NOMO-1 treated with dmso at 0.1 percent for 144 hours (cell line): ENCODE data around the gene C6orf47.
"Not testable (repeated sequence)": the region's sequence is repeated elsewhere in the genome, so short reads cannot be mapped to it uniquely, and the experiment has no call there.

Experiments
- DNase-seq: peaks from one replicate; lab custom pipeline; 2025; ENCODE audit not compliant: unreplicated experiment; lab: John Stamatoyannopoulos, UW

The C6orf47 gene, protein sequence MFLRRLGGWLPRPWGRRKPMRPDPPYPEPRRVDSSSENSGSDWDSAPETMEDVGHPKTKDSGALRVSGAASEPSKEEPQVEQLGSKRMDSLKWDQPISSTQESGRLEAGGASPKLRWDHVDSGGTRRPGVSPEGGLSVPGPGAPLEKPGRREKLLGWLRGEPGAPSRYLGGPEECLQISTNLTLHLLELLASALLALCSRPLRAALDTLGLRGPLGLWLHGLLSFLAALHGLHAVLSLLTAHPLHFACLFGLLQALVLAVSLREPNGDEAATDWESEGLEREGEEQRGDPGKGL

GRCh38 chr6:31660381-31661261 is at the start of gene C6orf47:
C6orf47 (minus strand) TSS chr6:31660778; CDS start chr6:31659947, 831 bp downstream.
- DNase-seq, result peak; percentile 75

DNA sequence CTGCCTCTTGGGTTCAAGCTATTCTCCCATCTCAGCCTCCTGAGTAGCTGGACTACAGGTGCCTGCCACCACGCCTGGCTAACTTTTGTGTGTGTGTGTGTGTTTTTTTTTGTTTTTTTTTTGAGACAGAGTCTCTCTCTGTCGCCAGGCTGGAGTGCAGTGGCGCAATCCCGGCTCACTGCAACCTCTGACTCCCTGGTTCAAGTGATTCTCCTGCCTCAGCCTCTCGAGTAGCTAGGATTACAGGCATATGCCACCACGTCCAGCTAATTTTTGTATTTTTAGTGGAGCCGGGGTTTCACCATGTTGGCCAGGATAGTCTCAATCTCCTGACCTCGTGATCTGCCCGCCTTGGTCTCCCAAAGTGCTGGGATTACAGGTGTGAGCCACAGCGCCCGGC is 48.6 kb upstream of the C6orf47 start:
- not testable (repeated sequence) for DNase-seq

DNA sequence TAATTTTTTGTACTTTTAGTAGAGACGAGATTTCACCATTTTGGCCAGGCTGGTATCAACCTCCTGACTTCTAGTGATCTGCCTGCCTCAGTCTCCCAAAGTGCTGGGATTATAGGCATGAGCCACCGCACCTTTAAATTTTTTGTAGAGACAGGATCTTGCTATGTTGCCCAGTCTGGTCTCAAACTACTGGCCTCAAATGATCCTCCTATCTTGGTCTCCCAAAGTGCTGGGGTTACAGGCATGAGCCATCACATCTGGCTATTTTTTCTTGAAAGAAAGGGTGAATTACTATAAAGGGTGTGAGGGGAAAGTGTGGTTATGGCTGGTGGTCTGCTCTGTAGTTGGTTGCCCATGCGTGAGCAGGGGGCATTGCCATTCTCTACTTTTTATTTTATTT is 47.6 kb upstream of the C6orf47 start:
- no peak for DNase-seq

DNA sequence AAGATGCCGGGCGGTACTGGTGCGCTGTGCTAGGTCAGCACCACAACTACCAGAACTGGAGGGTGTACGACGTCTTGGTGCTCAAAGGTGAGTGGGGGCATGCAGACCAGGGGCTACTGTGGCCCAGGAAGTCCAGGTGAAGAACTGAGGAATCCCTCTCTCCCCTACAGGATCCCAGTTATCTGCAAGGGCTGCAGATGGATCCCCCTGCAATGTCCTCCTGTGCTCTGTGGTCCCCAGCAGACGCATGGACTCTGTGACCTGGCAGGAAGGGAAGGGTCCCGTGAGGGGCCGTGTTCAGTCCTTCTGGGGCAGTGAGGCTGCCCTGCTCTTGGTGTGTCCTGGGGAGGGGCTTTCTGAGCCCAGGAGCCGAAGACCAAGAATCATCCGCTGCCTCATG is 47.1 kb upstream of the C6orf47 start:
- no peak for DNase-seq

GRCh38 chr6:31706599-31706998 is 46.0 kb upstream of the C6orf47 start, which contains the start of gene LY6G6F:
LY6G6F (plus strand) TSS chr6:31706866; CDS start chr6:31706907, 41 bp downstream.
- no peak for DNase-seq

GRCh38 chr6:31705931-31706330 is 45.4 kb upstream of the C6orf47 start:
- no peak for DNase-seq

- peak; percentile 96 for DNase-seq
Measured at GRCh38 chr6:31702819-31703716, 42.5 kb upstream of the C6orf47 start, which contains the start of gene ABHD16A. ABHD16A (minus strand) TSS chr6:31703324; CDS start chr6:31703281, 43 bp downstream.

DNA sequence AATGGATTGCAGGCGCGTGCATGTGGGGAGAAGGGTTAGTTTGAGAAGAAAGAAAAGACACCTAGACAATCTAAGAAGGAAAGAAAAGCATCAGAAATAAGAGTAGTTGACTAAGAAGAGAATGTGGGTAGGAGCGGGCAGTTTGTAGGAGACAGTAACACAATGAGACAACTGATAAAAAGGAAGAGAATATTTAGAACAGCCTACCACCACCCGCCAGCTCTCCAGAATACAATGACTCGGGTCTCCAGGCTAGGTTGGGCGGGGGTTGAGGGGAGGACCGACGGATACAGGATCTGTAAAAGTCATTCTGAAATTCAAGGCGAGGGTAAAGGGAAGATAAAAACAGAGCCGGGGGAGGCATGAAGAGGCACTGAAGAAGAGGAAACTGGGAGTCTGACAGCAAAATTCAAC is 41.8 kb upstream of the C6orf47 start:
- DNase-seq, result no peak

DNA sequence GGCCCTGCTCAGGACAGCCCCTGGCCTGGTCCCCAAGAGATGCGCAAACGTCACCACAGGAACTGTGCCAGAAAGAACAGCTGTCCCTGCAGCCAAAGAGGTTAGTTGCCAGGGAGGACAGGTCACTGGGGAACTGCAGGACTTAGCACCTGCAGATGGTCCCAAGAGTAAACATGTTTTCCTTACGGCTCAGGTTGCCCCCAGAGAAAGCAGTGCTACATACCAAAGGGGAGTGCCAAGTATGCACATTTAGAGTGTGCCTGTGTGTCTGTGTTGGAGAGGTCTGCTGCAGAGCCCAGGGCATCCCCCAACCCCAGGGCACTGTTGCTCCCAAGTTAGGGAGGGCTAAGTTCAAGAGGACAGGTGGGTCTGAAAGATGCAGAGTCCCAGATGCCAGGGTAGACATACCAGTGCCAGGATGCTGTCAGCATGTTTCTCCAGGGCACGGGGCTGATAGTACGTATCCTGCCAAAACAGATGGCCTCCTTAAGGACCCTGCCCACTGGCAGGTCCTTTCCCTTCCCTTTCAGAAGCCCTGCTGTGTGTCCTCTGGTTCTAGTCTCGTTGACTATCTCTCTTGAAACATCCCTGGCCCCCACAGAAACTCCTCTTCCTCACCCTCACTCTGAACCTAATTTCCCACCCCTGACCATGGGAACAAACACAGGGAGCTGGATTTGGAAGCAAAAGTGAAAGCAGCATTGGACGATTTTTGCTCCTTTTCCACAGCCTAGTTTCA is 41.3 kb upstream of the C6orf47 start:
- DNase-seq, result no peak

GRCh38 chr6:31700740-31701401 is 40.3 kb upstream of the C6orf47 start:
- no peak for DNase-seq

DNA sequence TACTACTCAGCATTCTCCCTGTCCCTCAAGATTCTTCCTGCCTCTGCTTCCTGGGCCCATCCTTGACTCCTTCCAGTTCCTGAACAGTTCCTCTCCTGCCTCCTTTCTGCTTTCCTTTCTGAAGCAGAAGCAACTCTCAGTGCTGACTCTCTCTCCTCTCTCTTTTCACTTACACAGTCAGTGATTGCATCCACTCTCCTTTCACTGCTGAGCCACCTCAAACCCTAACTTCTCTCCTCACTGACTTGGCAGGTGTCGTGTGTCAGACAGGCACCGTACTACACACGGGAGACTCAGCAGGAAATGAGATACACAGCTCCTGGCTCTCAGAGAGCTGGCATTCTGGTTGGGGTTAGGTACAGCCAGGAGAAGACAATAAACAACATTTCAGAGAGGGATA is 37.0 kb upstream of the C6orf47 start:
- DNase-seq, result no peak

DNA sequence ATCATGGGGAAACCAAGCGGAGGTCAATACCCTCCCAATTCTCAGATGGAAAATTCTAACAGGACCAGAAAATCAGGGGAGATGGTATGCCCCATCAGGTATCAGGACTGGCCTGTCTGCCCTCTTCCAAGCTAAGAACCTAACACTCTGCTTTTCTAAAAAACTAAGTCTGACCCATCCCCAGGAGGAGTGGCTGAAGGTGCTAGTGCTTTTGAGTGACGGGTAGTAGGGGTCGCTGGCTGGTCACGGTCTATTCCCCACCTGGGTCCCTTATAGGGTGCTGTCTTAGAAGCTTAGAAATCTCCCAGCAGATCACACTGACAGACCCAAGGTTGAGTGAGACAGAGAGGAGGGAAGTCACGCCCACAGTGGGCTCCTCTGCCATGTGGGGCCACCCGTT is 33.0 kb upstream of the C6orf47 start:
- DNase-seq, result no peak

GRCh38 chr6:31692886-31693285 is 32.3 kb upstream of the C6orf47 start:
- no peak for DNase-seq

DNA sequence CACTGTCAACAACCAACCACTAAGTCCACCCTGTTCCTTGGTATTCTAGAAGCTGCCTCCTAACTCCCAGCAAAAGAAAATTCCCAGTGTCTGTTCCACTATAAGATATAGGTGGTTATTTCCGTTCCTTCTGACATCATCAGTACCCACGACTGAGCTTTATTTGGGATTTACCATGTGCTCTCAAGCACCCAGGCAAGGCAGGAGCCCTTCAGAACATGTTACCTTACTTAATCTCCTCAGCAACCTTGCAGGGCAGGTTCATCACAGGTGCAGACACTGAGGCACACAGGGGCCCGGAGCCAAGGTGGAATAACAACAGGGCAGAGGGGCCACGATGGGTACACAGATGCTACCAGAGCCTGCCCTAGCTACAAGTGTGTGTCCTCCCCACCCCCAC is 31.8 kb upstream of the C6orf47 start:
- no peak for DNase-seq

- no peak for DNase-seq
Measured at GRCh38 chr6:31691564-31692108, 31.1 kb upstream of the C6orf47 start.

DNA sequence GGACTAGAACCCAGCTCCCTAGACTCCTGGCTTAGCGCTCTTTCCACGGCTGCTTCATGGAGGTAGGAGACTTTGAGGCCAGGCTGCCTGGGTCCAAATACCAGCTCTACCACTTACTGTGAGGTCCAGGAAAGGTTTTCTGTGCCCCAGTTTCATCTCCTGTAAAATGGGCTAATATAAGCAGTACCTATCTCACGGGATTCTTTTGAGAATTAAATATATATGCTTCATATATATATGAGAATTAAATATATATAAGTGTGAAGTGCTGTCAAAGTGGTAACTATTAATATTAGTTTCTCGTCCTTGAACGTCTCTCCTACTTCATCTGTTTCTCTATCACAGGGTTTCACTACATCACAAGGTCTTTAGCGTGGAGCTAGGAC is 30.5 kb upstream of the C6orf47 start:
- no peak for DNase-seq

- DNase-seq, result no peak
Measured at GRCh38 chr6:31690231-31691077, 29.9 kb upstream of the C6orf47 start.

DNA sequence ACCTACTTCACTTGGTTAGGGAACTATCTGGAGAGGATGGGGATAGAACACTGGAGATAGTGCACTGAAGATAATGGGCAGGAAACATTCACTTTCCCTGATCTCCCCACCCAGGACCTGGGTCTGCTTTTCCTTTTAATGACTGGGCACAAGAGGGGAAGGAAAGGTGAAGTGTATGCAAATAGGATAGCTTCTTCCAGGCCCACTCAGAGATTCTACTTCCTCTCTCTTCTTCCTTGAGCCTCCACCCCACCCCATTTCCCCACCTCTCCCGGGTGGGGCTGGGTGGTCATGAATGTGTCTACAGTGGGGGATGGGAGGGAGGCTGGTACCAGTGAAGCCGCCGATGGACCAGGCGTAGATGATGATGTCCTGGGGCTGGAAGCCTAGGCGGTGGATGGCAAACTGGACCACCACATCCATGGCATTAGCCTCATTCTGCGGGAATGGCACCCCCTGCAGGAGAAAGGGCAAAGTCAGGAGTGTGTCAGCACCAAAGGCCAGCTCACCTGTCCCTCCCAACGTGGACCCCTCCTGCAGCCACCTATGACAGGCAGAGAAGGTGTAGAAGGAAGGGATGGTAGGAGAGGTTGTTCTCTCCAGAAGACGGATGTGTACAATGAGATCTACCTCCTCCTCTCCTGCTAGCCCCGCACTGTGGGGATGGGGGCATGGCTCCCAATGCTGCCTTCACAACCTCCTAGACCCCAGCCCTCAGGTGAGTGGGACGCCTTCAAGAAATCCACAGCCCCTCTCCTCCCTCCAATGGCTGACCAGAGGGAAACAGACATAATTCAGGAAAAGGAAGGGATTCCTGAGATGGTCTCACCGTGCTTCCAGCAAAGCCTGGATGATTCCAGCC is 28.9 kb upstream of the C6orf47 start:
- no peak for DNase-seq
